GM21528 (cell line): ENCODE results near the gene MBLAC1.

Experiments used
- ATAC-seq: cut with Tn5 transposase; IDR thresholded peaks from one replicate; pipeline ENCODE4 v1.9.1; 2021; ENCODE audit warnings: mild to moderate bottlenecking, moderate library complexity; ENCODE audit not compliant: unreplicated experiment, low FRiP score

Gene MBLAC1

GRCh38 chr7:100166970-100167911, 40.5 kb downstream of the MBLAC1 start:
- ATAC-seq: no peak

GRCh38 chr7:100167912-100168323, 41.2 kb downstream of the MBLAC1 start:
- ATAC-seq: no peak

GRCh38 chr7:100169147-100169850, 42.5 kb downstream of the MBLAC1 start:
- ATAC-seq: no peak

GRCh38 chr7:100170101-100170897, 43.5 kb downstream of the MBLAC1 start:
- ATAC-seq: no peak

GRCh38 chr7:100171087-100171681, 44.4 kb downstream of the MBLAC1 start:
- ATAC-seq: no peak

- ATAC-seq: no peak
Measured at GRCh38 chr7:100171840-100172239, 45.1 kb downstream of the MBLAC1 start.

GRCh38 chr7:100173806-100174495, 47.2 kb downstream of the MBLAC1 start:
- no peak for ATAC-seq

- no peak for ATAC-seq
Measured at GRCh38 chr7:100174582-100174981, 47.8 kb downstream of the MBLAC1 start.

GRCh38 chr7:100175296-100175935, 48.6 kb downstream of the MBLAC1 start:
- no peak for ATAC-seq

- ATAC-seq: no peak
Measured at GRCh38 chr7:100176096-100177044, 49.6 kb downstream of the MBLAC1 start.

- peak; percentile 91 for ATAC-seq
Measured at GRCh38 chr7:100177045-100178001, 50.6 kb downstream of the MBLAC1 start, which contains the start of the genes GPC2 and STAG3. TSS of gene GPC2 (minus strand) at chr7:100177381. CDS start at chr7:100177199, 182 bp downstream. TSS of gene STAG3 (plus strand) at chr7:100177918. CDS start at chr7:100180557, 2,639 bp downstream.
